GM06990 (cell line): Measurements from ENCODE around the gene HIBCH.
"Not testable (repeated sequence)": the region's sequence is repeated elsewhere in the genome, so short reads cannot be mapped to it uniquely, and the experiment has no call there.

Source experiments
- DNase-seq: peaks from one replicate; pipeline ENCODE4 v3.0.0-alpha.2; 2011; ENCODE audit not compliant: insufficient read length; ENCODE audit errors: extremely low read depth
- H3K27me3 ChIP-seq: replicated peaks from 2 replicates; pipeline ENCODE4 v1.6.0; 2011; ENCODE audit warnings: low read length; ENCODE audit not compliant: control insufficient read depth, insufficient read depth
- H3K36me3 ChIP-seq: 2 replicates; pipeline ENCODE4 v1.5.1; 2011; ENCODE audit warnings: low read length; ENCODE audit not compliant: control insufficient read depth, insufficient read depth
- H3K4me3 ChIP-seq: replicated peaks from 2 replicates; pipeline ENCODE4 v1.5.1; 2011; ENCODE audit warnings: low read depth, mild to moderate bottlenecking, control low read depth, low read length
- TF ChIP-seq, protein P1 (sequence below): IDR thresholded peaks from 2 replicates; pipeline ENCODE4 v1.5.1; 2011; ENCODE audit warnings: low read length, control low read depth, mild to moderate bottlenecking, inconsistent platforms; ENCODE audit not compliant: insufficient read depth, poor library complexity, severe bottlenecking

HIBCH gene

DNA sequence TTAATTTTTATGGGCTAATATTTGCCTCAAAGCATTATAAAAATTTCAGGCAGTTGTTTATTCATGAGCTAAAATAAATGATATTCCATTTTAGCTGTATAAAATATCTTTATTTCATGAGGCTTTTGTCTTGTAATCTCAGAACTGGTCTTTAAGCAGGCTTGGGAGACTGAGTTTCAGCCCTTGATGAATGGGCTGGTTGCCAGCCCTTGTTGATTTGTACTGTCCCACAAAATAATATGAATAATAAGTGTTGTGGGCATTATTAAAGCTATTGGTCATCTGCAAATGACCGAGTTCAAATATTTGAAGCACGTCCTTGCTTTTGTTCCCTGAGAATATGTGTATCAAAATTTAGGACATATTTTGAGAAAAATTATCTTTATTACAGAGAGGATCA, 41.9 kb upstream of the HIBCH start:
- TF ChIP-seq, protein P1, sequence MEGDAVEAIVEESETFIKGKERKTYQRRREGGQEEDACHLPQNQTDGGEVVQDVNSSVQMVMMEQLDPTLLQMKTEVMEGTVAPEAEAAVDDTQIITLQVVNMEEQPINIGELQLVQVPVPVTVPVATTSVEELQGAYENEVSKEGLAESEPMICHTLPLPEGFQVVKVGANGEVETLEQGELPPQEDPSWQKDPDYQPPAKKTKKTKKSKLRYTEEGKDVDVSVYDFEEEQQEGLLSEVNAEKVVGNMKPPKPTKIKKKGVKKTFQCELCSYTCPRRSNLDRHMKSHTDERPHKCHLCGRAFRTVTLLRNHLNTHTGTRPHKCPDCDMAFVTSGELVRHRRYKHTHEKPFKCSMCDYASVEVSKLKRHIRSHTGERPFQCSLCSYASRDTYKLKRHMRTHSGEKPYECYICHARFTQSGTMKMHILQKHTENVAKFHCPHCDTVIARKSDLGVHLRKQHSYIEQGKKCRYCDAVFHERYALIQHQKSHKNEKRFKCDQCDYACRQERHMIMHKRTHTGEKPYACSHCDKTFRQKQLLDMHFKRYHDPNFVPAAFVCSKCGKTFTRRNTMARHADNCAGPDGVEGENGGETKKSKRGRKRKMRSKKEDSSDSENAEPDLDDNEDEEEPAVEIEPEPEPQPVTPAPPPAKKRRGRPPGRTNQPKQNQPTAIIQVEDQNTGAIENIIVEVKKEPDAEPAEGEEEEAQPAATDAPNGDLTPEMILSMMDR: no peak

DNA sequence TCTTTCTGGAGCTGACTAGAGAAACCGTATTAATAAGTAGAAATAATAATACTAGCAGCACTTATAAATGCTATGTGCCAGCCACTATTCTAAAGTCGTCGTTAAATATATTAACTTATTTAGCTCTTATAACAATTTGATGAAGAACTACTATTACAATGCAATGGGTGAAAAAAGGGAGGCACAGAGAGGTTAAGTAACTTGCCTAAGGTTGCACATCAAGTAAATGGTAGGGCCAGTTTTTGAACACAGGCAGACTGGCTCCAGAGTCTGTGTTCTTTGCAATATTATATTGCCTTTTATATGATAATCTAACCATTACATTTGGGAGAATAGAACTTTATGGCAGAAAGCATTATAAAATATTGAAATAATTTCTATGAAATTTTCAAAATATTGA, 41.3 kb upstream of the HIBCH start:
- Histone ChIP-seq H3K27me3 (no peaks in the 10 kb centered on the region), H3K4me3 (peak overlapping the region; percentile 63), H3K36me3 (no peaks in the 10 kb centered on the region)
- no peak for DNase-seq
- TF ChIP-seq, protein P1: no peak

More for the DNA sequence above, 41.9 kb upstream of the HIBCH start:
- Histone ChIP-seq H3K36me3 (no peaks in the 10 kb centered on the region), H3K27me3 (no peaks in the 10 kb centered on the region), H3K4me3 (no peak overlapping the region)
- no peak for DNase-seq

DNA sequence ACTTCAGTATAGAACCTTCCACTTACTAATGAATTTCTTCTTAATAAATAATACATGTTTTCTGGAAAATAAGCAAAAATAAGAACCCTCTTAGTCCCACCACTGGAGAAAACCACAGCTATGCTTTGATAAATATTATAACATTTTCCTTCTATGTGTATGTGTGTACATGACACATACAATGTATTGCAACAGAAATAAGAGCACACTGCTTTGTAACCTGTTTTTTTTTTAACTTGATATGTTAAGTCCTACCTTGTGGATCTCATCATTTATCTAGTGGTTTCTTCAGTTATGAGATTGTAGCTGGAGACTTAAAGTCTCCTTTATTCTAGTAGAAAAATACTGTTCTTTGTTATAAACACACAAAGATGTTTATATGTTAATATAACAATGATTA, 40.9 kb upstream of the HIBCH start:
- Histone ChIP-seq H3K4me3 (peak overlapping the region; percentile 63), H3K36me3 (no peaks in the 10 kb centered on the region), H3K27me3 (no peaks in the 10 kb centered on the region)
- TF ChIP-seq, protein P1: no peak
- no peak for DNase-seq

DNA sequence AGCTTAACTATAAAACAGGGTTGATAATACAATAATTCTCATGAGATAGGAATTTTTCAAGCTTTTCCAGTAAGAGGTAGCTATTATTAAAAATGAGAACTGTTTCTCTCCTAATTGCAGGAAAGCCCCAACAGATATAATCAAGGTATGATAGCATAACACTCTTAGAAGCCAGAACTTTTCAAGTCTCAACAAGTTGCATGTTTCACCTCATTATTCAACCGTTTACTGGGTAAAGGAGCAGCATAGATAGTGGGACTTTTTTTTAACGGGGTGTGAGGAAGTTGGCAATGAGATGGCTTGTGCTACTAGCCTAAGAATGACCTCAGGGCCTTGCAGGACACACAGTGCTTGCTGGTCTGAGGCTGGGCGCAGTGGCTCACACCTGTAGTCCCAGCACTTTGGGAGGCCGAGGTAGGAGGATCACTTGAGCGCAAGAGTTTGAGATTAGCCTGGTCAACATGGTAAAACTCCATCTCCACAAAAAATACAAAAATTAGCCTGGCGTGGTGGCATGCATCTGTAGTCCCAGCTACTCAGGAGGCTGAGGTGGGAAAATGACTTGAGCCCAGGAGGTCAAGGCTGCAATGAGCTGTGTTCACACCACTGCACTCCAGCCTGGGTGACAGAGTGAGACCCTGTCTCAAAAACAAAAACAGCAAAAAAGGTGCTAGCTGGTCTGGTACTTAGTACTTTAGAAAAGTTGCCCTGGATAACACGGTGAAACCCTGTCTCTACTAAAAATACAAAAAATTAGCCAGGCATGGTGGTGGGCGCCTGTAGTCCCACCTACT, 39.2 kb upstream of the HIBCH start:
- H3K4me3 ChIP-seq, H3K36me3 ChIP-seq, H3K27me3 ChIP-seq, DNase-seq: not testable (repeated sequence)

DNA sequence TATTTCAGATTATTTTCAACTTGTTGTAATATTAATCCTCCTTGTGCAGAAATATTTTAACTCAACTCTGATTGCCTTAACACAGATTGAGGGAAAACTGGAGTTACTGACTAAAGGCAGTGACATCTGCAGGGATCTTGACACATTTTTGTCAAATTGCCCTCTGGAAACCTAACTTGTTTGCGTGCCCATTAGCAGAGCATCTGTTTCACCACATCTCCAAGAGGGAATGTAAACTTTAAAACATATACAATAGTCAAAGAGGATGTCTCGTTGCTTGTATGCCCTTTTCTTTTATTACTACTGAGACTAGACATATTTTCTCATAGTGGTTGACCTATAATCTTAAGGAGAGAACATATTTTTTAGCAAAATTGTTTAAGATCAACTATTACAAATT, 38.0 kb upstream of the HIBCH start:
- no peak for DNase-seq
- TF ChIP-seq, protein P1: no peak
- no peaks in the 10 kb centered on the region for H3K27me3 ChIP-seq
- no peak overlapping the region for H3K4me3 ChIP-seq
- no peaks in the 10 kb centered on the region for H3K36me3 ChIP-seq

DNA sequence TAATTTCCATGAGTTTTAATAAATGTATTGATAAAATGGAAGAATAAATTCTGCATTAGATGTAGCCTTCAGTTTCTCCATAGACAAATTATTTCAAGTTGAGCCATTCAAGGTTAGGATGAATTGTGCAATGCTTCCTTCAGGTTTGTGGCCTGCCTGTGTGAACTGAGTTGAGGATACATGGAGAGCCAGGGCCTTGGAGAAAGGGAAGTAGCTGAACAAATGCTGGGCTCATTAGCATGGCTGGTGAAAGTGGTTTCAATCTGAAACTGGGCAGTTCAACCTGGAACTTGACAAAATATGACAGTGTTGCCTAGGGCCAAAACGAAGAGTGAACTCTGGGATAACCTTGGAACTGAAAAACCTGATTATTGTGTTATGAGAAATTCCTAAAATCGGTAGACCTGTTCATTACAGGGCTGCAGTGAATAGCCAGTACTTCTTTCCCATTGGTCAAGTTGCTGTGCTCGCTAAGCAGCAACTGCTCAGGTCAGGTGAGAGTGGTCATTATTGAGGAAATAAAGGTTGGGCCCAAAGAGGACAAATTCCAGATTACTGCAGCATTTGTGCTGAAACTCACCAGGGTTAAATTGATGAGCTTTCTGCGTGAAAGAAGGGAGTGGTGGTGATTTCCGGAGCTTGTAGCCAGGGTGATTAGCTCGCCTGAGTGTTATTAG, 36.5 kb upstream of the HIBCH start:
- Histone ChIP-seq H3K4me3 (no peak overlapping the region), H3K27me3 (no peaks in the 10 kb centered on the region), H3K36me3 (no peaks in the 10 kb centered on the region)
- TF ChIP-seq, protein P1: no peak
- DNase-seq: no peak
